Stimulated activated memory B cell treated with anti-CD40 and anti-IgM and Interleukin-4, amounts not matched to agents 10 μg/mL and 1 μg/mL and 100 μg/mL, for 72 hours (primary cell): Measurements from ENCODE around the gene ZFP36.

Source experiments
- ATAC-seq: fragments of 150-1000 bp; cut with Tn5 transposase; 2 replicates; pipeline ENCODE4 v1.10.0; 2021
- H3K27ac Mint-ChIP-seq: one replicate; pipeline ENCODE4 v1.8.0; 2022; ENCODE audit warnings: mild to moderate bottlenecking, mixed read lengths
- H3K27me3 Mint-ChIP-seq: one replicate; pipeline ENCODE4 v1.8.0; 2022; ENCODE audit warnings: mixed read lengths
- H3K36me3 Mint-ChIP-seq: one replicate; pipeline ENCODE4 v1.8.0; 2022; ENCODE audit warnings: mixed read lengths
- H3K4me1 Mint-ChIP-seq: one replicate; pipeline ENCODE4 v1.8.0; 2022; ENCODE audit warnings: mixed read lengths
- H3K4me3 Mint-ChIP-seq: one replicate; pipeline ENCODE4 v1.8.0; 2022; ENCODE audit warnings: mild to moderate bottlenecking, moderate library complexity, mixed read lengths
- H3K9me3 Mint-ChIP-seq: one replicate; pipeline ENCODE4 v1.8.0; 2022; ENCODE audit warnings: mixed read lengths

The ZFP36 gene

GRCh38 chr19:39419003-39419402 lies 12.4 kb downstream of the ZFP36 start:
- Mint-ChIP-seq H3K4me3 (no peak overlapping the region), H3K4me1 (peaks cover 14% of the 10 kb centered on the region), H3K27me3 (no peaks in the 10 kb centered on the region), H3K36me3 (peaks cover 60% of the 10 kb centered on the region), H3K9me3 (no peaks in the 10 kb centered on the region), H3K27ac (no peak overlapping the region)
- no peak for ATAC-seq

- Mint-ChIP-seq H3K36me3 (peaks cover 57% of the 10 kb centered on the region), H3K9me3 (no peaks in the 10 kb centered on the region), H3K4me3 (no peak overlapping the region), H3K4me1 (peaks cover 2% of the 10 kb centered on the region), H3K27me3 (no peaks in the 10 kb centered on the region), H3K27ac (no peak overlapping the region)
- ATAC-seq = no peak
These were observed 14.1 kb downstream of the ZFP36 start for GRCh38 chr19:39420769-39421168.

DNA sequence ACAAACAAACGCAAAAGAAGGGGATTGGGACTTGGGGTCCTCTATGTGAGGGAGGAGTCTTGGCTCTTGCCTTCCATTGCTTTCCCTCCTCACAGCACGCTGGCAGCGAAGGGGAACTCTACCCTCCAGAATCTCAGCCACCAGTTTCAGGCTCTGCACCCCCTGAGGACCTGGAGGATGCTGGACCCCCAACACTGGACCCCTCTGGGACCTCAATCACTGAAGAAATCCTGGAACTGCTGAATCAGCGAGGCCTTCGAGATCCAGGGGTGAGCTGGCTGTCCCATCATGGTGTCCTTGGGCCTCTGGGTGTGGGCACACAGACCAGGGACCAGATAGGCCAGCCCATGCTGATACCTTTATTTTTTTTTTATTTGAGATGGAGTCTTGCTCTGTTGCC lies 15.4 kb downstream of the ZFP36 start:
- Mint-ChIP-seq H3K36me3 (peaks cover 64% of the 10 kb centered on the region), H3K4me3 (no peak overlapping the region), H3K27me3 (no peaks in the 10 kb centered on the region), H3K27ac (no peak overlapping the region), H3K4me1 (peaks cover 7% of the 10 kb centered on the region), H3K9me3 (no peaks in the 10 kb centered on the region)
- no peak for ATAC-seq

DNA sequence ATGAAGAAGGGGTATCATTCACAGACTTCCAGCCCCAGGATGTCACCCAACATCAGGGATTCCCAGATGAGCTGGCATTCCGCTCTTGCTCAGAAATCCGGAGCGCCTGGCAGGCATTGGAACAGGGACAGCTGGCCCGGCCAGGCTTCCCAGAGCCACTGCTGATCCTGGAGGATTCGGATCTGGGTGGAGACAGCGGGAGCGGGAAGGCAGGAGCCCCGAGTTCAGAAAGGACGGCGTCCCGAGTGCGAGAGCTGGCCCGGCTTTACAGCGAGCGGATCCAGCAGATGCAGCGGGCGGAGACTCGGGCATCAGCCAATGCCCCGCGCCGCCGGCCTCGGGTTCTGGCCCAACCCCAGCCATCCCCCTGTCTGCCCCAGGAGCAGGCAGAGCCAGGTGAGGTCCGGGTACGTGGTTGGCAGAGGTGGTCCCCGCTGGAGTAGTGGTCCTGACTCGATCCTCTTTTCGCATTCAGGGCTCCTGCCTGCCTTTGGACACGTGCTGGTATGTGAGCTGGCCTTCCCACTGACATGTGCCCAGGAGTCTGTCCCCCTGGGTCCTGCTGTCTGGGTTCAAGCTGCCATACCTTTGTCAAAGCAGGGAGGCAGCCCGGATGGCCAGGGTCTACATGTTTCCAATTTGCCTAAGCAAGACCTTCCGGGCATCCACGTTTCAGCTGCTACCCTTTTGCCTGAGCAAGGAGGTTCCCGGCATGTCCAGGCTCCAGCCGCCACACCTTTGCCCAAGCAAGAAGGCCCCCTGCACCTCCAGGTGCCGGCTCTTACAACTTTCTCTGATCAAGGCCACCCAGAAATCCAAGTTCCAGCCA lies 16.8 kb downstream of the ZFP36 start:
- Mint-ChIP-seq H3K36me3 (peaks cover 52% of the 10 kb centered on the region), H3K4me1 (peaks cover 7% of the 10 kb centered on the region), H3K4me3 (no peak overlapping the region), H3K27ac (no peak overlapping the region), H3K27me3 (no peaks in the 10 kb centered on the region), H3K9me3 (no peaks in the 10 kb centered on the region)
- ATAC-seq = no peak

DNA sequence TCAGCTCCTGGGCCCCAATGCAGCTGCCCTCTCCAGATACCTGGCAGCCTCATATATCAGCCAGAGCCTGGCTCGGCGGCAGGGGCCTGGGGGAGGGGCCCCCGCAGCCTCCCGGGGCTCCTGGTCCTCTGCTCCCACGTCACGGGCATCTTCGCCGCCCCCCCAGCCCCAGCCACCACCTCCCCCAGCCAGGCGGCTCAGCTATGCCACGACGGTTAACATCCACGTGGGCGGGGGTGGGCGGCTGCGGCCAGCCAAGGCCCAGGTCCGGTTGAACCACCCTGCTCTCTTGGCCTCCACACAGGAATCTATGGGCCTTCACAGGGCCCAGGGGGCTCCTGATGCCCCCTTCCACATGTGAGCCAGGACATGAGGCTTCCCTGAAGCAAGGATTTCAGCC lies 18.3 kb downstream of the ZFP36 start:
- Mint-ChIP-seq H3K36me3 (peaks cover 43% of the 10 kb centered on the region), H3K4me3 (no peak overlapping the region), H3K27me3 (no peaks in the 10 kb centered on the region), H3K27ac (no peak overlapping the region), H3K9me3 (no peaks in the 10 kb centered on the region), H3K4me1 (peaks cover 7% of the 10 kb centered on the region)
- no peak for ATAC-seq

- Mint-ChIP-seq H3K27me3 (no peaks in the 10 kb centered on the region), H3K4me1 (peaks cover 14% of the 10 kb centered on the region), H3K36me3 (peaks cover 41% of the 10 kb centered on the region), H3K4me3 (no peak overlapping the region), H3K9me3 (no peaks in the 10 kb centered on the region), H3K27ac (no peak overlapping the region)
- ATAC-seq = no peak
These were observed 19.1 kb downstream of the ZFP36 start for GRCh38 chr19:39425744-39426143.

DNA sequence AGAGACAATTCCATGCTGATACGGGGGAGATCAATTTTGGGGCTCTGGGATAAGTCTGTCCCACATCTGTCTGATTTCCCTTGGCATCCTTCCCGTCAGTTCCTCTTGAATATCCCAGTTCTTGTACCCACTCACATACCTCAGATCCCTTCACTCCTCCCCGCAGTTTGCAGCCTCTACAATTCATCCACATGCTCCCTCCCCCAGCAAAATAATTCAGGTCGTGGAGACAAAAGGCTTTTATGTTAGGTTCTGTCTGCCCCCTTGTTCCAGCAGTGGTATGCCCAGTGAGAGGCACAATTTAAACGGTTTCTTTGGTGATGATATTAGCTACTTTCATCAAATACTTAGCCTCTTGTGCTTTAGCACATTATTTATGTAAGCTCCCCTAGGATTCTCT lies 19.5 kb downstream of the ZFP36 start:
- Mint-ChIP-seq H3K27me3 (no peaks in the 10 kb centered on the region), H3K9me3 (no peaks in the 10 kb centered on the region), H3K36me3 (peaks cover 39% of the 10 kb centered on the region), H3K4me3 (no peak overlapping the region), H3K4me1 (peaks cover 18% of the 10 kb centered on the region), H3K27ac (no peak overlapping the region)
- ATAC-seq = no peak

DNA sequence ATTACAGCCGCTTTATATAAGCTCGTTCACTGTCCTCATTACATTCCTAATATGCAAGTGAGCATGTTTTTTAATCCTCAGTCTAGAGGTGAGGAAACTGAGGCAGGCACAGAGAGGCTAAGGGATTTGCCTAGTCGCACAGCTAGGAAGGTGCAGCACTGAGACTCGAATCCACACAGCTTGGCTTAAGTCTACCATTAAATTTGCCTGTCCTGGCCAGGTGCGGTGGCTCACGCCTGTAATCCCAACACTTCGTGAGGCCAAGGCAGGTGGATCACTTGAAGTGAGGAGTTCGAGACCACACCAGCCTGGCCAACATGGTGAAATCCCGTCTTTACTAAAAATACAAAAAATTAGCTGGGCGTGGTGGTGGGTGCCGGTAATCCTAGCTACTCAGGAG lies 21.1 kb downstream of the ZFP36 start:
- no peak overlapping the region for H3K4me3 Mint-ChIP-seq
- peaks cover 36% of the 10 kb centered on the region for H3K36me3 Mint-ChIP-seq
- H3K27me3 Mint-ChIP-seq = no peaks in the 10 kb centered on the region
- H3K27ac Mint-ChIP-seq = no peak overlapping the region
- peaks cover 27% of the 10 kb centered on the region for H3K4me1 Mint-ChIP-seq
- no peak for ATAC-seq
- no peaks in the 10 kb centered on the region for H3K9me3 Mint-ChIP-seq

GRCh38 chr19:39428283-39429112 lies 21.9 kb downstream of the ZFP36 start:
- Mint-ChIP-seq H3K27ac (no peak overlapping the region), H3K4me1 (peaks cover 35% of the 10 kb centered on the region), H3K4me3 (no peak overlapping the region), H3K27me3 (no peaks in the 10 kb centered on the region), H3K36me3 (peaks cover 39% of the 10 kb centered on the region), H3K9me3 (no peaks in the 10 kb centered on the region)
- no peak for ATAC-seq

DNA sequence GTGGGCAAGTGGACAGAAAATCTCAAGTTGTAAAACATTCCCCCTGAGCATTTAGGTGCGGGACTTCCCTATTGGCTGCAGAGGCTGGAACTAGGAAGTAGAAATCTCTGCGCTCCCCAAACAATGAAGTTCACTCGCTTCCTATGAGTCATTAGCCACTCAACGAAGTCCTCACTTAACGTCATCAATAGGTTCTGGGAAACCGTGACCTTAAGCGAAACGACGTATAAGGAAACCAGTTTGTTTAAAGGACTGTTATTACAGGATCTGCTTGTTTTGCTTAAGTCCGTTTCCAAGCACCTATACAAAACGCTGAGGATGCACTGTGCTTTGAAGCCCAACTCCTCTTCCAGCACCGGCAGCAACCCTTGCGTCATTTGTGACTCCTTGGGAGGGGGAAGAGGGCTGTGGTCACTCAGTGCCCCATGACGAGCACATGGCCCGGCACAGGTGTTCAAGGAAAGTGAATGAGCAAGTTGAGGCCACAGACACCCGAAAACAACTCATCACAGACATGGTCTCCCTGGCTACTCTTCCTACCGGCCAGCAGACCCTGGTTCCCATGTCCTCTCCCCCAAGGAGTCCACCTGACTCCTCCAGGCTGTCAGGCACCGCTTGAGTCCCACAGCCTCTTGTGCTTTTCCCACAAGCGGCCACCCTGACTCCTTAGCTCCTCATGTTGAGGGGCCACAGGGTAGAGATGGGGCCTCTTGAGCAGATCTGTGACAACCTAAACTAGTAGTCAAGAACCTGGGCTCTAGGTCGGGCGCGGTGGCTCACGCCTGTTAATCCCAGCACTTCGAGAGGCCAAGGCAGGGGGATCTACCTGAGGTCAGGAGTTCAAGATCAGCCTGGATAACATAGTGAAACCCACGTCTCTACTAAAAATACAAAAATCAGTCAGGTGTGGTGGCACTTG lies 24.3 kb downstream of the ZFP36 start:
- Mint-ChIP-seq H3K4me3 (peak overlapping the region; percentile 38), H3K9me3 (no peaks in the 10 kb centered on the region), H3K27ac (peak overlapping the region; percentile 94), H3K36me3 (peaks cover 45% of the 10 kb centered on the region), H3K27me3 (no peaks in the 10 kb centered on the region), H3K4me1 (peaks cover 55% of the 10 kb centered on the region)
- ATAC-seq = peak; percentile 84

DNA sequence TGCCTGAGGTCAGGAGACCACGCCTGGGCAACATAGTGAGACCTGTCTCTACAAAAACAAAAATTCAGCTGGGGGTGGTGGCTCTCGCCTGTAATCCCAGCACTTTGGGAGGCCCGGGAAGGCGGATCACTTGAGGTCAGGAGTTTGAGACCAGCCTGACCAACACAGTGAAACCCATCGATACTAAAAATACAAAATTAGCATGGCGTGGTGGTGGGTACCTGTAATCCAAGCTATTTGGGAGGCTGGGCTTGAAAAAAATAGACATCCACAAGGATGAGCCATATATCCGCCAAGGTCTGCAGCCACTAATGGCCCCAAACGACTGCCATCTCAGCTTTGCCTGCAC lies 26.0 kb downstream of the ZFP36 start:
- peak overlapping the region; percentile 94 for H3K27ac Mint-ChIP-seq
- peaks cover 64% of the 10 kb centered on the region for H3K4me1 Mint-ChIP-seq
- no peaks in the 10 kb centered on the region for H3K27me3 Mint-ChIP-seq
- no peak for ATAC-seq
- H3K36me3 Mint-ChIP-seq = peaks cover 40% of the 10 kb centered on the region
- no peaks in the 10 kb centered on the region for H3K9me3 Mint-ChIP-seq
- no peak overlapping the region for H3K4me3 Mint-ChIP-seq

GRCh38 chr19:39433480-39434079 lies 26.9 kb downstream of the ZFP36 start:
- no peaks in the 10 kb centered on the region for H3K27me3 Mint-ChIP-seq
- no peaks in the 10 kb centered on the region for H3K9me3 Mint-ChIP-seq
- peaks cover 64% of the 10 kb centered on the region for H3K4me1 Mint-ChIP-seq
- H3K4me3 Mint-ChIP-seq = peak overlapping the region; percentile 95
- H3K36me3 Mint-ChIP-seq = peaks cover 40% of the 10 kb centered on the region
- no peak for ATAC-seq
- no peak overlapping the region for H3K27ac Mint-ChIP-seq

DNA sequence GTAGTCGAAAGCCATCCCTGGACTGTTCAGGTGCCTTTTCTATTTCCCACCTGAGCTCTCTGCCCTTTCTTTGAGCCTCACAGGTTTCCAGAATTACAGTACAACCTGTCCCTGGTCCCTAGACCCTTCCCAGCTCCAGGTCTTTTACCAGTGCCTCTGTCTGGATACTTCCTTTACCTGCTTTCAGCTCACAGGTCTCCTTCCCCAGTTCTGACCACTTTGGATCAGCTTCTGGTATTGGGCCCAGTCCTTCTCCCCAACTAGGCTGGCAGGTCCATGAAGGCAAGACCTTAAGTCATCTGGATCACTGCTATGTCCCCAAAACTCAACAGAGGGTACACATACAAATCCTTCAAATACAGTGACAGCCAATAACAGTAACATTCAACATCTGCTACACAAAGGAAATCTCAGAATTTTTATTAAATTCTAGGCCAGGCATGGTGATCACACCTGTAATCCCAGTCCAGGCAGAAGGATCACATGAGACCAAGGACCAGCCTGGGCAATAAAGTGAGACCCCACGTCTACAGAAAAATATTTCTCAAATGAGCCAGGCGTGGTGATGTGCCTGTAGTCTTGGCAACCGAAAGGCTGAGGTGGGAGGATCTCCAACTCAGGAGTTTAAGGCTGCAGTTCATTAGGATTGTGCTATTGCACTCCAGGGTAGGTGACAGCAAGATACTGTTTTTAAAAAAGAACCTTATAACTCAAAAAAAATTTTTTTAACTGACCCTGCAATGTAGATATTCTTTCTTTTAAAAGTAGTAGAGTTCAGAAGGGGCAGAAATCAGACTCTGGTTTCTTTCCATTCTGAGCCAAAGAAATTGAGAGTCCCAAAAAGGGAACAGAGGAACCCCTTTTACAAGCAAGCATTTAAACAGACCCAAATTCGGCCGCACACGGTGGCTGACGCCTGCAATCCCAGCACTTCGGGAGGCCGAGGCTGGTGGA lies 27.8 kb downstream of the ZFP36 start:
- no peaks in the 10 kb centered on the region for H3K9me3 Mint-ChIP-seq
- peak overlapping the region; percentile 95 for H3K4me3 Mint-ChIP-seq
- no peaks in the 10 kb centered on the region for H3K27me3 Mint-ChIP-seq
- peaks cover 64% of the 10 kb centered on the region for H3K4me1 Mint-ChIP-seq
- peak overlapping the region; percentile 99 for H3K27ac Mint-ChIP-seq
- peaks cover 40% of the 10 kb centered on the region for H3K36me3 Mint-ChIP-seq
- ATAC-seq = no peak
